AG09319 (cell line): Measurements from ENCODE around the gene STX18.

Source experiments
- DNase-seq: peaks from one replicate; pipeline ENCODE4 v3.0.0-alpha.2; 2010; ENCODE audit warnings: low read depth; ENCODE audit errors: extremely low read depth
- TF ChIP-seq, protein P1 (sequence below): IDR thresholded peaks from 2 replicates; pipeline ENCODE4 v1.5.1; 2011; ENCODE audit warnings: low read depth, mild to moderate bottlenecking, inconsistent platforms, low read length, moderate library complexity

The STX18 gene

DNA sequence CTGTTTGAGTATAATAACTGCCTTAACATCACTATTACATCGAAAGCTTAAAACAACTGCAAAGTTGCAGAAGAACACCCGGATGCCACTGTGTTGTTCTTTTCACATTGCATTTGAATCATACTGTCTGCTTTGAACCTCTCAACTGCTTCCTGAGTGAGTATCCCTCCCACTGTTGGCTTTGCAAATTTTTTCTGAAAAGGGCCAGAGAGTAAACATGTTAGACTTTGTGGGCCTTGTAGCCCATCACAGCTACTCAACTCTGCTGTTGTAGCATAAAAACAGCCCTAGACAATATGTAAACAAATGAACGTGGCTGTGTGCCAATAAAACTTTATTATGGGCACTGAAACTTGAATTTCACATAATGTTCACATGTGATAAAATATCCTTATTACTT is 78.9 kb downstream of the STX18 start:
- DNase-seq, result no peak
- TF ChIP-seq, protein P1, sequence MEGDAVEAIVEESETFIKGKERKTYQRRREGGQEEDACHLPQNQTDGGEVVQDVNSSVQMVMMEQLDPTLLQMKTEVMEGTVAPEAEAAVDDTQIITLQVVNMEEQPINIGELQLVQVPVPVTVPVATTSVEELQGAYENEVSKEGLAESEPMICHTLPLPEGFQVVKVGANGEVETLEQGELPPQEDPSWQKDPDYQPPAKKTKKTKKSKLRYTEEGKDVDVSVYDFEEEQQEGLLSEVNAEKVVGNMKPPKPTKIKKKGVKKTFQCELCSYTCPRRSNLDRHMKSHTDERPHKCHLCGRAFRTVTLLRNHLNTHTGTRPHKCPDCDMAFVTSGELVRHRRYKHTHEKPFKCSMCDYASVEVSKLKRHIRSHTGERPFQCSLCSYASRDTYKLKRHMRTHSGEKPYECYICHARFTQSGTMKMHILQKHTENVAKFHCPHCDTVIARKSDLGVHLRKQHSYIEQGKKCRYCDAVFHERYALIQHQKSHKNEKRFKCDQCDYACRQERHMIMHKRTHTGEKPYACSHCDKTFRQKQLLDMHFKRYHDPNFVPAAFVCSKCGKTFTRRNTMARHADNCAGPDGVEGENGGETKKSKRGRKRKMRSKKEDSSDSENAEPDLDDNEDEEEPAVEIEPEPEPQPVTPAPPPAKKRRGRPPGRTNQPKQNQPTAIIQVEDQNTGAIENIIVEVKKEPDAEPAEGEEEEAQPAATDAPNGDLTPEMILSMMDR, result no peak

DNA sequence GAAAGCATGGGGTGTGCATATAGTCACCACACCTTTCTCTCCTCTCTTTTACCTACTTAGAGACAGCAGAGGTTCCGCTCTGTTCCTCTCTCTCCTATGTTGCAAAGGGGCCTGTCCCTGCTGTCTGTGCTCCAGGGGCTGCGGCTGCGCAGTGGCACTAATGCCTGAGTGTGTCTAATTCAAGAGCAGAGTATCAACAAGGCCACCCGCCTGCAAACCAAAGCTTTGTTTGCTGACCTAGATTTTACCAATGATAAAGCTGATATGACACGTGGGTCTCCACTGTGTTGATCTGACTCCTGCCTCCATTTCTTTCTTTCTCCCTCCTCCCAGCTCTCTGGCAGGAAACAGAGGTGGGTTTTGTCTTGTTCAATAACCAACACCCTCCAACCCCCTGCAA is 80.0 kb downstream of the STX18 start:
- no peak for DNase-seq
- TF ChIP-seq, protein P1, result no peak

DNA sequence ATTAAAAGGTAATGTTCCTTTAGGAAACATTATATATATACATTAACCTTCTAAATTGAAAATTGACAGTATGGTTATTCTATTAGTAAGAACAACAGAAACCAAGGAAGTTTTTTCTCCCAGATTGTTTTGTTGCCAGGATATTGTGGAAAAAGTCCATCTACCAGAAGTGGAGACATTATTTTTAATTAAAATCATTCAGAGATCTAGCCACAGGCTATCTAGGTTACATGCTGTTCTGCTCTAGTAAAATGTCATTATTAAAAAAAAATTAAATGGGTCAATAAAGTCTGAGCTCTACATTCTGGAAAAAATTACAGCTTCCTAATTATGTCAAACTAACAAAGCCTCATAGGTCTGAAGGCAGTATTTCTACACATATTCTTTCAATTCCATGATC is 80.7 kb downstream of the STX18 start:
- DNase-seq, result no peak
- TF ChIP-seq, protein P1, result no peak

DNA sequence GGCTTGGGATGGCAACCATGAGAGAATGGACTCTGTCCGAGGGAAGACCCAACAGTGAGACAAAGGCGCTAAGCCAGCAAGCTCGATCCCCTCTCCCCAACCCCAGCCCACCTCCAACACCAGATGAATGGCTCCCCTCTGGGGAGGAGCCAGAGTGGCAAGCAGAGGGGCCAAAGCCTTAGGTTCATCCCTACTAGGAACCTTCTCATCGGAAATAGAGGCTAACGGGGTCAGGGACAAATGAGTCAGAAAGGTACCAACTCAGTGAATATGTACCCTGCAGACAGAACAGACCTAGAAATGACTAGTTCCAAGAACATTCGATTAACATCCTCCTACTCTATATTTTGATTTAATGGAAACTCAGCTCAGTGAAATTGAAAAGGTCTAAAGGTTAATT is 81.1 kb downstream of the STX18 start:
- TF ChIP-seq, protein P1, result no peak
- no peak for DNase-seq

DNA sequence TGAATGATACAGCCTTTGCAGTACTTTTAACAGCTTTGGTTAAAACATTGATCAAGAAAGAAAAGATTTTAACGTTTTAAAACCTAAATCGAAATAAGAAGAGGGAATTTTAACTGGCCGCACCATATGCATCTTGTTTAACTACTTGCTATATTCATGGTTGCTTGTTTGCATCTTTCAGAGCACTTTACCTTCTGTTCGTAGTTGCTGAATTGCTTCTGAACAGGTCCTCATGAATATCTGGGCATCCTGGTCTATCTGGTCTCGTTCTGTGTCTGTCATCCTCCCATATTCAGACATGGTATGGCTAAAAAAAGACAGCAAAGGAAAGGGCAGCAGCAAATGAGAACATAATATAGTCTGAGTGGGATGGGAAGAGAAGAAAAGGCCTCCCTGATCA is 82.7 kb downstream of the STX18 start:
- no peak for DNase-seq
- TF ChIP-seq, protein P1, result no peak

DNA sequence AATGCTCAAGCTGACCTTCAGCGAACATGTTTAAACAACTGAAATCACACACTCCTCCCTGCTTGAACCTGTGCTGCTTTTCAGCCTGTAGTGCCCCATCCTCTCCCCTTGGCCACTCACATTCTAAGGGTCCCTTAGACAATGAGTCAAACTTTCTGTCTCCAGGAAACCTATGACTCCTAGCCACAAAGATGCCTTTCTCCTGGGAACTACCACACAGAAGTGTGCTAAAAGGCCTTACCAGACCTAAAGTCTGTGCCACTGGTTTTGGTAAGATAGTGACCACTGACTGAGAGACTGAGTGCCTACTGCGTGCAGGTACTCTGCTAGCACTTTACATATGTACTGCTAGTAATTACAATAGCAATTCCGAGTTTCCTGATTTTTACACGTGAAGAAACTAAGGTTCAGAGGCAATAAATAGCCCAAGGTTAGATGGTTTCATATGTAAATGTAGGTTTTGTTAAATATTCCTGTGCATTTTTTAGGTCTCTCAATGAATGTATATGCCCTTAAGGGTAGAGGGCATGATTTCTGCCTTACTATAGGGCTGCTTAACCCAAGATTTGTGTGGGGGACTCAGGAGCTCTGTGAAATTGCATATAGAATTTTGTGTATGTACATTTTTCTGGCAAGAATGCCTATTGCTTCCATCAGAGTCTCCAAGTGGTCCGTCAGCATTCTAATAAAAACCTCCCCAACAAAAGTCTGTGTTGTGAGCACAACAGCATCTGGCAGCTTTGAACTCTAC is 83.9 kb downstream of the STX18 start:
- DNase-seq, result no peak
- TF ChIP-seq, protein P1, result no peak

DNA sequence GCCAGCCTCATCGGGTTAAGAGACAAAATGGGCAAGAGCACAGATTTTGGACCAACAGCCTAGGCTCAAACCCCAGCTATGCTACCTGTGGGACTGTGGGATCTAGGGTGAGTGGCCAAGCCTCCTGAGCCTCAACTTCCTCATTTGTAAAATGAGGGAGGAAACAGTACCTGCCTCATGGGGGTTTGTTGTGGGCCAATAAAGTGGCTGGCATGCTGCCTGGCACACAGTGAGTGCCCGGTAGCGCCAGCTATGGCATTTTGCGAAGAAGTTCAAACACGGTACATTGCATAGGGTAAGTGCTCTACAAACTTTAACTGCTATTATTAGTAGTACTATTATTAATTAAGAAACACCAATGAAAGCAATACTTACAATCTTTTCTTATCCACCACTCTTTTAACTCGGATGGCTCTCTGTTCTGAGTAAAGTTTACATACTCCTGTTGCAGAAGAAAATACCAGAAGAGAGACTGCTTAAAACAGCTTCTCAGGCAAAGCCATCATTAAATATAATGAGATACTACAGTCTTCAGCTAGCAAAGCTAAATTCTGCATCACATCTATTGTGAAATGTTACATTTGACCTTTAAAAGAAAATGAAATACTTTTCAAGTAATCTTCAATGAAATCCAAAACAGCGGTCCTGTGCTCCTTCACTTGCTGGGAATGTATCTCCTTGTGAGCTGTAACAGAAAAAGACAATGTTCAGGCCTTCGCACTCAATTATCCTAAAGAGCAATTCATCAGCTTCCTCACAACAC is 84.9 kb downstream of the STX18 start:
- no peak for DNase-seq

More for the DNA sequence above, 84.9 kb downstream of the STX18 start:
- TF ChIP-seq, protein P1, result no peak
